Mucosa of descending colon (tissue), 3 donors: ENCODE measurements around the gene HCLS1. TPM values are rescaled to one million over a fixed set of nuclear protein-coding genes. Genes with fewer than 3 reads are reported as not detected.

Experiments
- ATAC-seq: fragments of 200-7000 bp; cut with Tn5 transposase; one replicate; pipeline ENCODE4 v1.9.1; 2020; ENCODE audit warnings: mild to moderate bottlenecking, moderate library complexity
- DNase-seq, 3 donors: peaks; one replicate each; pipeline ENCODE4 v3.0.0-alpha.2; 2020
- H3K36me3 ChIP-seq: fragments of 200-600 bp; one replicate; pipeline ENCODE4 v1.8.0; 2021; ENCODE audit warnings: low read depth, mild to moderate bottlenecking
- H3K4me1 ChIP-seq: fragments of 200-600 bp; one replicate; pipeline ENCODE4 v1.8.0; 2021; ENCODE audit warnings: low read depth, mild to moderate bottlenecking
- H3K4me3 ChIP-seq: fragments of 200-600 bp; one replicate; pipeline ENCODE4 v1.8.0; 2021; ENCODE audit warnings: mild to moderate bottlenecking
- H3K9me3 ChIP-seq: fragments of 200-600 bp; one replicate; pipeline ENCODE4 v1.8.0; 2021; ENCODE audit warnings: mild to moderate bottlenecking
- CTCF ChIP-seq: fragments of 200-600 bp; IDR thresholded peaks from one replicate; pipeline ENCODE4 v1.8.0; 2022; ENCODE audit warnings: antibody characterized with exemption, mild to moderate bottlenecking
- intact Hi-C, 2 donors: fragments of 100-400 bp; cut with DNase I in 1 of 2; cut with micrococcal nuclease in 1 of 2; formaldehyde crosslinking; loops; one replicate each; pipeline versions ENCODE4 v1.11.0 to v1.11.1; 2022; cut with DNase I, micrococcal nuclease
- total RNA-seq, 3 donors: library from RNA; stranded (reverse); fragmentation: NEBNext Ultra II Directional in 2 of 3; extraction: Animal tissue kit (Norgen Biotek cat#: 25700) in 2 of 3; gene quantifications; one replicate each; pipeline versions ENCODE4 v1.2.1 to v1.2.4, GENCODE V29; 2021 to 2023
- donor health status: DM: no; HTN: no; CAD: no; lungs with moderate emphysema.
- donor health status: DM: no; HTN: no; CAD: no.
- donor health status: DM: no; HTN: yes; CAD: no.

Gene HCLS1
- total RNA-seq, 3 donors from 2014 or later = 8.8 to 32.1 (median 23.5) TPM

GRCh38 chr3:121641127-121641526, 19.6 kb downstream of the HCLS1 start:
- Histone ChIP-seq H3K36me3 (no peaks in the 10 kb centered on the region), H3K4me3 (no peak overlapping the region), H3K4me1 (no peaks in the 10 kb centered on the region), H3K9me3 (no peaks in the 10 kb centered on the region)
- ATAC-seq (no peak), DNase-seq (no peak)
- intact Hi-C loops = no loop called here
- no peak for TF ChIP-seq CTCF

- ATAC-seq (no peak), DNase-seq (no peak)
- Histone ChIP-seq H3K36me3 (no peaks in the 10 kb centered on the region), H3K9me3 (no peaks in the 10 kb centered on the region), H3K4me3 (no peak overlapping the region), H3K4me1 (no peaks in the 10 kb centered on the region)
- intact Hi-C loops = no loop called here
- no peak for TF ChIP-seq CTCF
These were observed 22.8 kb downstream of the HCLS1 start for GRCh38 chr3:121637922-121638321.

GRCh38 chr3:121630355-121630754, 30.3 kb downstream of the HCLS1 start:
- Histone ChIP-seq H3K4me3 (no peak overlapping the region), H3K36me3 (no peaks in the 10 kb centered on the region), H3K4me1 (no peaks in the 10 kb centered on the region), H3K9me3 (no peaks in the 10 kb centered on the region)
- intact Hi-C loops = no loop called here
- no peak for TF ChIP-seq CTCF
- ATAC-seq (no peak), DNase-seq (no peak)

GRCh38 chr3:121629601-121630000, 31.1 kb downstream of the HCLS1 start:
- DNase-seq (no peak), ATAC-seq (no peak)
- Histone ChIP-seq H3K4me3 (no peak overlapping the region), H3K36me3 (no peaks in the 10 kb centered on the region), H3K9me3 (no peaks in the 10 kb centered on the region), H3K4me1 (no peaks in the 10 kb centered on the region)
- TF ChIP-seq CTCF = no peak
- intact Hi-C loops = no loop called here

- Histone ChIP-seq H3K4me3 (no peak overlapping the region), H3K4me1 (no peaks in the 10 kb centered on the region), H3K36me3 (no peaks in the 10 kb centered on the region), H3K9me3 (no peaks in the 10 kb centered on the region)
- intact Hi-C loops = no loop called here
- no peak for ATAC-seq
- DNase-seq = no peak
- TF ChIP-seq CTCF = no peak
These were observed 33.1 kb downstream of the HCLS1 start for GRCh38 chr3:121627622-121628021.

GRCh38 chr3:121627211-121627610, 33.5 kb downstream of the HCLS1 start:
- no peak for ATAC-seq
- H3K4me1 ChIP-seq = no peaks in the 10 kb centered on the region
- DNase-seq = no peak
- H3K36me3 ChIP-seq = no peaks in the 10 kb centered on the region
- no peak overlapping the region for H3K4me3 ChIP-seq
- no peak for TF ChIP-seq CTCF
- intact Hi-C loops = no loop called here
- no peaks in the 10 kb centered on the region for H3K9me3 ChIP-seq
